HepG2 (cell line): ENCODE results near the gene KIZ. TPM values are rescaled to one million over a fixed set of nuclear protein-coding genes. Genes with fewer than 3 reads are reported as not detected.

ENCODE experiments used
- DR1 ChIP-seq: sonication (generic); formaldehyde crosslinking; IDR thresholded peaks from 2 replicates; pipeline ENCODE4 v1.8.0; 2021; ENCODE audit warnings: mild to moderate bottlenecking, missing genetic modification reagents, inconsistent platforms
- HOXD1 ChIP-seq: sonication (generic); formaldehyde crosslinking; IDR thresholded peaks from 2 replicates; pipeline ENCODE4 v1.5.0; 2020; ENCODE audit warnings: missing genetic modification reagents
- NCOA2 ChIP-seq: sonication (generic); formaldehyde crosslinking; IDR thresholded peaks from 2 replicates; pipeline ENCODE4 v1.8.0; 2022; ENCODE audit warnings: inconsistent platforms
- NFKBIZ ChIP-seq: IDR thresholded peaks from 2 replicates; pipeline ENCODE4 v1.6.1; 2018; ENCODE audit warnings: missing genetic modification reagents, missing compliant biosample characterization
- POLR2AphosphoS5 ChIP-seq: IDR thresholded peaks from 2 replicates; pipeline ENCODE4 v1.6.1; 2012; ENCODE audit warnings: low read depth, low read length
- SAP130 ChIP-seq: IDR thresholded peaks from 2 replicates; pipeline ENCODE4 v1.6.1; 2016; ENCODE audit warnings: low read depth
- THYN1 ChIP-seq: sonication (generic); formaldehyde crosslinking; IDR thresholded peaks from 2 replicates; pipeline ENCODE4 v1.8.1; 2023; ENCODE audit warnings: low read depth, mild to moderate bottlenecking, moderate library complexity, missing genetic modification reagents, borderline replicate concordance
- ZNF142 ChIP-seq: sonication (generic); formaldehyde crosslinking; IDR thresholded peaks from 2 replicates; pipeline ENCODE4 v1.4.0; 2020; ENCODE audit warnings: missing genetic modification reagents
- ZNF577 ChIP-seq: sonication (generic); formaldehyde crosslinking; IDR thresholded peaks from 2 replicates; pipeline ENCODE4 v1.4.0; 2020; ENCODE audit warnings: mild to moderate bottlenecking, low read depth, missing genetic modification reagents, borderline replicate concordance
- ZNF687 ChIP-seq: sonication (generic); formaldehyde crosslinking; IDR thresholded peaks from 2 replicates; pipeline ENCODE4 v1.5.1; 2020; ENCODE audit warnings: mild to moderate bottlenecking, missing genetic modification reagents, moderate library complexity
- ZNF841 ChIP-seq: sonication (generic); formaldehyde crosslinking; IDR thresholded peaks from 2 replicates; pipeline ENCODE4 v1.8.1; 2023; ENCODE audit warnings: missing genetic modification reagents, borderline replicate concordance
- polyA plus RNA-seq, 8 experiments: library from polyadenylated mRNA; depleted of rRNA in 3 of 8; stranded (reverse) in 7 of 8; unstranded in 1 of 8; fragments of >200 nt; fragmentation: Illumina TruSeq in 4 of 8; extraction: Trizol in 4 of 8; gene quantifications; 2 replicates each; pipeline versions ENCODE4 v1.2.1 to v1.2.3, GENCODE V29; 2011 to 2016; ENCODE audit warnings: low read depth in 4 of 8, missing spikeins in 1 of 8, mixed read lengths in 1 of 8; ENCODE audit not compliant: insufficient read depth in 1 of 8
- total RNA-seq, 5 experiments: library from RNA; depleted of rRNA; stranded (reverse); fragments of >200 nt; fragmentation: Illumina TruSeq; extraction: Trizol; gene quantifications; 2 replicates each; pipeline ENCODE4 v1.2.3, GENCODE V29; 2016; ENCODE audit warnings: low read depth in 1 of 5

Gene KIZ
- total and polyA plus RNA-seq, 2 of the 13 experiments (the other 11 are each of a cell fraction or from before 2014, with no cell fraction given) = 46.3 to 114 TPM

GRCh38 chr20:21125072-21125848, 622 bp upstream of the KIZ start (continued):
- TF ChIP-seq ZNF687 (CRISPR knock-in tag) (no peak), NCOA2 (peak; percentile 10), THYN1 (CRISPR knock-in tag) (0 out of 2 replicates have a peak, but pooled peaks have one; percentile 79), HOXD1 (no peak), NFKBIZ (CRISPR knock-in tag) (0 out of 2 replicates have a peak, but pooled peaks have one; percentile 18), ZNF577 (CRISPR knock-in tag) (no peak), ZNF142 (CRISPR knock-in tag) (0 out of 2 replicates have a peak, but pooled peaks have one; percentile 9), SAP130 (no peak), DR1 (no peak), POLR2AphosphoS5 (peak; percentile 94), ZNF841 (no peak)
